C4-2B (cell line): ENCODE measurements around the gene MRPL48.
A peak's percentile ranks its signal among the peaks of the same experiment; 100 is the strongest.

Experiments
- CTCF ChIP-seq: fragments of 450-650 bp; conservative IDR thresholded peaks from 2 replicates; pipeline ENCODE4 v1.5.1; 2017; ENCODE audit warnings: mild to moderate bottlenecking
- ZFX ChIP-seq: fragments of 450-650 bp; IDR thresholded peaks from 2 replicates; pipeline ENCODE4 v1.6.1; 2017

- TF ChIP-seq CTCF (no peak), ZFX (peak; percentile 51; the same call in 1 of the 2 replicates)
Measured at GRCh38 chr11:73876424-73877310, 89.0 kb downstream of the MRPL48 start, which contains the start of the genes COA4 and PAAF1.
